Sigmoid colon (tissue), 7 donors: ENCODE measurements around the gene TMEM198. TPM values are rescaled to one million over a fixed set of nuclear protein-coding genes. Genes with fewer than 3 reads are reported as not detected.

ENCODE experiments used
- DNase-seq: peaks from one replicate; pipeline ENCODE4 v3.0.0-alpha.2; 2019
- H3K27ac ChIP-seq, 4 donors: fragments of 200-600 bp; sonication (generic); one replicate each; pipeline ENCODE4 v1.5.1; 2016 to 2019; ENCODE audit warnings: mild to moderate bottlenecking in 1 of 4
- H3K27me3 ChIP-seq, 3 donors: fragments of 200-600 bp; sonication (generic); one replicate each; pipeline ENCODE4 v1.5.1; 2019; ENCODE audit warnings: mild to moderate bottlenecking in 1 of 3
- H3K36me3 ChIP-seq, 4 donors: fragments of 200-600 bp; sonication (generic); one replicate each; pipeline ENCODE4 v1.5.1; 2016 to 2019
- H3K4me1 ChIP-seq, 4 donors: fragments of 200-600 bp; sonication (generic); one replicate each; pipeline ENCODE4 v1.5.1; 2017 to 2019
- H3K4me3 ChIP-seq, 4 donors: fragments of 200-600 bp; sonication (generic); one replicate each; pipeline ENCODE4 v1.5.1; 2017 to 2019; ENCODE audit warnings: mild to moderate bottlenecking in 2 of 4, moderate library complexity in 1 of 4
- H3K9me3 ChIP-seq, 4 donors: fragments of 200-600 bp in 3 of 4; sonication (generic) in 3 of 4; one replicate each; pipeline versions ENCODE4 v1.5.1 to v1.6.1; 2013 to 2019
- CTCF ChIP-seq, 4 experiments: fragments of 450-650 bp in 3 of 4; fragments of 200-600 bp in 1 of 4; IDR thresholded peaks; one replicate each; pipeline ENCODE4 v1.5.1; 2016 to 2019; ENCODE audit warnings: antibody characterized with exemption in 4 of 4, mild to moderate bottlenecking in 3 of 4, moderate library complexity in 2 of 4
- EP300 ChIP-seq, 4 donors: sonication (generic); formaldehyde crosslinking; IDR thresholded peaks; one replicate each; pipeline ENCODE4 v1.6.1; 2017; ENCODE audit warnings: antibody characterized with exemption in 4 of 4
- POLR2A ChIP-seq, 2 donors: fragments of 450-650 bp; IDR thresholded peaks; one replicate each; pipeline ENCODE4 v1.6.1; 2016; ENCODE audit warnings: antibody characterized with exemption in 2 of 2, mild to moderate bottlenecking in 2 of 2, moderate library complexity in 2 of 2
- POLR2AphosphoS5 ChIP-seq, 4 donors: sonication (generic); formaldehyde crosslinking; IDR thresholded peaks; one replicate each; pipeline ENCODE4 v1.6.1; 2017; ENCODE audit warnings: antibody characterized with exemption in 4 of 4
- WGBS, 2 donors: extraction: QIAGEN DNeasy Blood & Tissue Kit; methylation state at CpG; one replicate each; pipeline ENCODE4 v1.1.7; 2013; 5-methylcytosine and 5-hydroxymethylcytosine counted together
- intact Hi-C: fragments of 100-400 bp; cut with DNase I; formaldehyde crosslinking; loops from one replicate; pipeline ENCODE4 v1.15.1; 2023
- polyA plus RNA-seq, 3 donors: library from polyadenylated mRNA; stranded (reverse); fragments of 200-250 nt; gene quantifications; one replicate each; pipeline ENCODE4 v1.2.3, GENCODE V29; 2013
- total RNA-seq, 4 donors: library from RNA; depleted of rRNA; stranded (reverse); fragments of >200 nt; gene quantifications; one replicate each; pipeline ENCODE4 v1.1.0, GENCODE V29; 2016
- donor health status: healthy with polysubstance abuse.
- donor health status: Bipolar disorder and iron deficiency.
- donor health status: healthy.

The TMEM198 gene
- total and polyA plus RNA-seq, 7 donors = 0.71 to 3.9 (median 1.6) TPM; not detected in 1

- intact Hi-C loops = loop anchor here (2.0 kb wide), 2 partner anchors 36 to 44 kb away; no protein-coding TSS in a partner anchor
- TF ChIP-seq EP300 (IDR thresholded peaks at IDR 0.05) = peak in 1 of 4 donors; percentile 58
- peak; percentile 67 to 82 (median 72) for TF ChIP-seq POLR2AphosphoS5 (IDR thresholded peaks at IDR 0.05)
- peak in 1 of 2 donors; percentile 23 for TF ChIP-seq POLR2A (IDR thresholded peaks at IDR 0.05)
- TF ChIP-seq CTCF (IDR thresholded peaks at IDR 0.05) = no peak
- WGBS, 2 donors = 6 to 9% methylated on average over 61 of the region's 61 CpGs
- peak overlapping the region; percentile 89 to 100 (median 99) for H3K27ac ChIP-seq
- no peaks in the 10 kb centered on the region for H3K9me3 ChIP-seq
- no peaks in the 10 kb centered on the region for H3K27me3 ChIP-seq
- H3K4me3 ChIP-seq = peak overlapping the region; percentile 62 to 76 (median 70)
- peaks cover 1 to 15% (median 5%) of the 10 kb centered on the region in 4 donors for H3K36me3 ChIP-seq
- H3K4me1 ChIP-seq = peaks cover 0 to 53% (median 43%) of the 10 kb centered on the region in 4 donors
- DNase-seq = peak; percentile 92
Measured at GRCh38 chr2:219496825-219497494, 46.9 kb upstream of the TMEM198 start.

- peak; percentile 97 for DNase-seq
- WGBS, 2 donors = 1 to 2% methylated on average over 59 of the region's 59 CpGs
- intact Hi-C loops = loop anchor here (2.0 kb wide), 3 partner anchors 37 to 101 kb away; no protein-coding TSS in a partner anchor
- peak overlapping the region; percentile 89 to 100 (median 99) for H3K27ac ChIP-seq
- TF ChIP-seq POLR2AphosphoS5 (IDR thresholded peaks at IDR 0.05) = peak; percentile 92 to 95 (median 94)
- peak; percentile 34 to 71 for TF ChIP-seq POLR2A (IDR thresholded peaks at IDR 0.05)
- no peak for TF ChIP-seq CTCF (IDR thresholded peaks at IDR 0.05)
- H3K9me3 ChIP-seq = no peaks in the 10 kb centered on the region
- H3K4me1 ChIP-seq = peaks cover 0 to 53% (median 43%) of the 10 kb centered on the region in 4 donors
- peak overlapping the region; percentile 62 to 76 (median 70) for H3K4me3 ChIP-seq
- peaks cover 0 to 7% (median 4%) of the 10 kb centered on the region in 4 donors for H3K36me3 ChIP-seq
- no peaks in the 10 kb centered on the region for H3K27me3 ChIP-seq
Measured at GRCh38 chr2:219497495-219498279, 46.1 kb upstream of the TMEM198 start.

GRCh38 chr2:219498280-219499057, 45.4 kb upstream of the TMEM198 start, which contains the start of gene GMPPA:
Gene GMPPA (plus strand): TSS chr2:219498891. CDS start chr2:219499976, 1,085 bp downstream.
- peaks cover 0 to 9% (median 2%) of the 10 kb centered on the region in 4 donors for H3K36me3 ChIP-seq
- peak within 1 kb of the TSS; percentile 62 to 76 (median 70) for H3K4me3 ChIP-seq
- WGBS, 2 donors = 1% methylated on average over 49 of the region's 49 CpGs
- peak; percentile 99 for DNase-seq
- H3K27me3 ChIP-seq = no peaks in the 10 kb centered on the region
- TF ChIP-seq POLR2A (IDR thresholded peaks at IDR 0.05) (peak; percentile 49 to 68), EP300 (IDR thresholded peaks at IDR 0.05) (peak in 1 of 4 donors; percentile 64), POLR2AphosphoS5 (IDR thresholded peaks at IDR 0.05) (peak; percentile 87 to 94 (median 91)), CTCF (IDR thresholded peaks at IDR 0.05) (no peak)
- H3K9me3 ChIP-seq = no peaks in the 10 kb centered on the region
- intact Hi-C loops = loop anchor here (2.0 kb wide), 1 partner anchor 100 kb away; no protein-coding TSS in a partner anchor
- H3K27ac ChIP-seq = peak within 1 kb of the TSS; percentile 89 to 100 (median 99)
- peaks cover 0 to 53% (median 43%) of the 10 kb centered on the region in 4 donors for H3K4me1 ChIP-seq

- peaks cover 0 to 53% (median 43%) of the 10 kb centered on the region in 4 donors for H3K4me1 ChIP-seq
- peak overlapping the region; percentile 62 to 76 (median 70) for H3K4me3 ChIP-seq
- H3K27ac ChIP-seq = peak overlapping the region; percentile 89 to 100 (median 99)
- 1% methylated on average over 3 of the region's 3 CpGs for WGBS, 2 donors
- no peak for TF ChIP-seq POLR2AphosphoS5 (IDR thresholded peaks at IDR 0.05)
- TF ChIP-seq EP300 (IDR thresholded peaks at IDR 0.05) = no peak
- TF ChIP-seq POLR2A (IDR thresholded peaks at IDR 0.05) = no peak
- no peak for TF ChIP-seq CTCF (IDR thresholded peaks at IDR 0.05)
- H3K9me3 ChIP-seq = no peaks in the 10 kb centered on the region
- peaks cover 0 to 14% (median 5%) of the 10 kb centered on the region in 4 donors for H3K36me3 ChIP-seq
- intact Hi-C loops = loop anchor here (2.0 kb wide), 1 partner anchor 100 kb away; no protein-coding TSS in a partner anchor
- no peak for DNase-seq
- H3K27me3 ChIP-seq = no peaks in the 10 kb centered on the region
Measured at GRCh38 chr2:219499058-219499307, 44.8 kb upstream of the TMEM198 start.
